Astrocyte (in vitro differentiated cells and primary cell): Measurements from ENCODE around the gene SDHAF3. TPM values are rescaled to one million over a fixed set of nuclear protein-coding genes. Genes with fewer than 3 reads are reported as not detected.

Experiments used
- DNase-seq: peaks from one replicate; pipeline ENCODE4 v3.0.0-alpha.2; 2010; ENCODE audit warnings: low read depth
- FAIRE-seq: peaks from 2 replicates; lab custom pipeline; 2011; peaks lifted over from hg19 to GRCh38; lab: Jason Lieb, UNC
- H2AFZ ChIP-seq: 2 replicates; pipeline ENCODE4 v1.6.0; 2012; ENCODE audit warnings: low read depth, low read length, inconsistent platforms
- H3K27ac ChIP-seq: 2 replicates; pipeline ENCODE4 v1.5.1; 2011; ENCODE audit warnings: low read depth, low read length, inconsistent platforms
- H3K27me3 ChIP-seq: 2 replicates; pipeline ENCODE4 v1.6.0; 2011; ENCODE audit warnings: low read length, inconsistent platforms; ENCODE audit not compliant: insufficient read depth
- H3K36me3 ChIP-seq: 2 replicates; pipeline ENCODE4 v1.5.1; 2011; ENCODE audit warnings: low read length, inconsistent platforms; ENCODE audit not compliant: insufficient read depth
- H3K4me1 ChIP-seq: 2 replicates; pipeline ENCODE4 v1.5.1; 2011; ENCODE audit warnings: low read length, inconsistent platforms; ENCODE audit not compliant: insufficient read depth
- H3K4me2 ChIP-seq: 2 replicates; pipeline ENCODE4 v1.6.0; 2012; ENCODE audit warnings: low read length, inconsistent platforms
- H3K4me3 ChIP-seq: 2 replicates; pipeline ENCODE4 v1.5.1; 2011; ENCODE audit warnings: low read depth, mild to moderate bottlenecking, low read length, inconsistent platforms; ENCODE audit not compliant: insufficient read depth
- H3K79me2 ChIP-seq: 2 replicates; pipeline ENCODE4 v1.6.0; 2012; ENCODE audit warnings: mild to moderate bottlenecking, low read length, inconsistent platforms; ENCODE audit not compliant: insufficient read depth
- H3K9ac ChIP-seq: 2 replicates; pipeline ENCODE4 v1.6.0; 2012; ENCODE audit warnings: mild to moderate bottlenecking, low read length, inconsistent platforms
- H3K9me3 ChIP-seq: 2 replicates; pipeline ENCODE4 v1.5.1; 2012; ENCODE audit warnings: low read depth, mild to moderate bottlenecking, low read length, inconsistent platforms; ENCODE audit not compliant: insufficient read depth
- H4K20me1 ChIP-seq: 2 replicates; pipeline ENCODE4 v1.6.0; 2012; ENCODE audit warnings: low read length, inconsistent platforms; ENCODE audit not compliant: insufficient read depth
- H3K27ac Mint-ChIP-seq: one replicate; pipeline ENCODE4 v1.8.0; 2021; ENCODE audit warnings: mild to moderate bottlenecking, mixed read lengths; ENCODE audit not compliant: unreplicated experiment
- H3K27me3 Mint-ChIP-seq: one replicate; pipeline ENCODE4 v1.8.0; 2021; ENCODE audit warnings: low read depth, mixed read lengths; ENCODE audit not compliant: unreplicated experiment
- H3K36me3 Mint-ChIP-seq: one replicate; pipeline ENCODE4 v1.8.0; 2021; ENCODE audit warnings: low read depth, mixed read lengths; ENCODE audit not compliant: unreplicated experiment
- H3K4me1 Mint-ChIP-seq: one replicate; pipeline ENCODE4 v1.8.0; 2021; ENCODE audit warnings: low read depth, mixed read lengths; ENCODE audit not compliant: unreplicated experiment
- H3K4me3 Mint-ChIP-seq: one replicate; pipeline ENCODE4 v1.8.0; 2021; ENCODE audit warnings: mild to moderate bottlenecking, moderate library complexity, mixed read lengths; ENCODE audit not compliant: unreplicated experiment
- H3K9me3 Mint-ChIP-seq: one replicate; pipeline ENCODE4 v1.8.0; 2021; ENCODE audit warnings: mild to moderate bottlenecking, mixed read lengths; ENCODE audit not compliant: unreplicated experiment
- CTCF ChIP-seq: IDR thresholded peaks from 2 replicates; pipeline ENCODE4 v1.5.1; 2011; ENCODE audit warnings: low read depth, mild to moderate bottlenecking, inconsistent platforms, low read length, moderate library complexity; ENCODE audit not compliant: insufficient read depth
- EZH2 ChIP-seq: IDR thresholded peaks from 2 replicates; pipeline ENCODE4 v1.6.1; 2012; ENCODE audit warnings: mild to moderate bottlenecking, low read length, inconsistent platforms; ENCODE audit not compliant: insufficient read depth
- total RNA-seq: library from RNA; stranded (reverse); gene quantifications from 2 replicates; pipeline ENCODE4 v1.2.1, GENCODE V29; 2021

SDHAF3 gene
- total RNA-seq, 1 donor from 2014 or later: 10.8 TPM

- Mint-ChIP-seq H3K9me3 (no peaks in the 10 kb centered on the region), H3K4me1 (peaks cover 6% of the 10 kb centered on the region), H3K36me3 (no peaks in the 10 kb centered on the region), H3K4me3 (no peak overlapping the region), H3K27ac (no peak overlapping the region), H3K27me3 (peaks cover 2% of the 10 kb centered on the region)
- Histone ChIP-seq H3K4me2 (no peak overlapping the region), H4K20me1 (no peaks in the 10 kb centered on the region), H3K27me3 (no peaks in the 10 kb centered on the region), H3K4me1 (no peaks in the 10 kb centered on the region), H3K9ac (no peak overlapping the region), H3K79me2 (no peaks in the 10 kb centered on the region), H2AFZ (no peak overlapping the region), H3K4me3 (no peak overlapping the region), H3K9me3 (no peaks in the 10 kb centered on the region), H3K36me3 (no peaks in the 10 kb centered on the region), H3K27ac (no peak overlapping the region)
- no peak for DNase-seq
- TF ChIP-seq EZH2 (no peak), CTCF (no peak)
- no peak for FAIRE-seq
Observed at GRCh38 chr7:97081521-97082300, 35.8 kb upstream of the SDHAF3 start.

- Mint-ChIP-seq H3K27ac (no peak overlapping the region), H3K27me3 (peaks cover 2% of the 10 kb centered on the region), H3K4me3 (no peak overlapping the region), H3K4me1 (no peaks in the 10 kb centered on the region), H3K36me3 (no peaks in the 10 kb centered on the region), H3K9me3 (no peaks in the 10 kb centered on the region)
- TF ChIP-seq EZH2 (no peak), CTCF (no peak)
- H2AFZ ChIP-seq: no peak overlapping the region
- H3K27ac ChIP-seq: no peak overlapping the region
- no peaks in the 10 kb centered on the region for H3K27me3 ChIP-seq
- H3K9ac ChIP-seq: no peak overlapping the region
- H4K20me1 ChIP-seq: no peaks in the 10 kb centered on the region
- H3K4me2 ChIP-seq: no peak overlapping the region
- no peaks in the 10 kb centered on the region for H3K9me3 ChIP-seq
- no peak for DNase-seq
- FAIRE-seq: no peak
- no peak overlapping the region for H3K4me3 ChIP-seq
- H3K79me2 ChIP-seq: no peaks in the 10 kb centered on the region
- H3K4me1 ChIP-seq: no peaks in the 10 kb centered on the region
- no peaks in the 10 kb centered on the region for H3K36me3 ChIP-seq
Observed at GRCh38 chr7:97088364-97088763, 29.1 kb upstream of the SDHAF3 start.

- H4K20me1 ChIP-seq: no peaks in the 10 kb centered on the region
- H3K9me3 Mint-ChIP-seq: no peaks in the 10 kb centered on the region
- no peak overlapping the region for H3K4me2 ChIP-seq
- H3K4me3 ChIP-seq: no peak overlapping the region
- no peak overlapping the region for H3K4me3 Mint-ChIP-seq
- H3K4me1 ChIP-seq: no peaks in the 10 kb centered on the region
- H3K27ac Mint-ChIP-seq: no peak overlapping the region
- H3K36me3 Mint-ChIP-seq: no peaks in the 10 kb centered on the region
- no peaks in the 10 kb centered on the region for H3K79me2 ChIP-seq
- no peaks in the 10 kb centered on the region for H3K36me3 ChIP-seq
- H3K4me1 Mint-ChIP-seq: peaks cover 4% of the 10 kb centered on the region
- no peak overlapping the region for H2AFZ ChIP-seq
- H3K9ac ChIP-seq: no peak overlapping the region
- DNase-seq: no peak
- H3K27ac ChIP-seq: no peak overlapping the region
- H3K9me3 ChIP-seq: no peaks in the 10 kb centered on the region
- FAIRE-seq: no peak
- TF ChIP-seq EZH2 (no peak), CTCF (no peak)
- no peaks in the 10 kb centered on the region for H3K27me3 ChIP-seq
- H3K27me3 Mint-ChIP-seq: peaks cover 2% of the 10 kb centered on the region
Observed at GRCh38 chr7:97089771-97090170, 27.7 kb upstream of the SDHAF3 start.
